K562 (cell line): ENCODE data around the gene ANKRD65. TPM values are rescaled to one million over a fixed set of nuclear protein-coding genes. Genes with fewer than 3 reads are reported as not detected.

Experiments
- ARID3A ChIP-seq: IDR thresholded peaks from 2 replicates; pipeline ENCODE4 v1.6.1; 2012; ENCODE audit warnings: low read depth, low read length, improper control_type of control experiment, borderline replicate concordance
- CBFA2T2 ChIP-seq: fragments of 450-650 bp; conservative IDR thresholded peaks from 2 replicates; pipeline ENCODE4 v1.6.1; 2017; ENCODE audit warnings: mild to moderate bottlenecking
- CTBP1 ChIP-seq: fragments of 450-650 bp; IDR thresholded peaks from 2 replicates; pipeline ENCODE4 v1.6.1; 2016; ENCODE audit warnings: borderline replicate concordance
- DNMT1 ChIP-seq: fragments of 450-650 bp; IDR thresholded peaks from 2 replicates; pipeline ENCODE4 v1.6.1; 2016; ENCODE audit warnings: antibody characterized with exemption, mild to moderate bottlenecking
- E2F3 ChIP-seq: fragments of 250-450 bp; sonication (Bioruptor Pico); IDR thresholded peaks from 2 replicates; pipeline ENCODE4 v1.4.0; 2020; ENCODE audit warnings: mild to moderate bottlenecking
- ELF2 ChIP-seq: fragments of 250-450 bp; sonication (Bioruptor Pico); IDR thresholded peaks from 2 replicates; pipeline ENCODE4 v1.5.0; 2021; ENCODE audit warnings: mild to moderate bottlenecking
- ETS2 ChIP-seq: IDR thresholded peaks from 2 replicates; pipeline ENCODE4 v1.6.1; 2016; ENCODE audit warnings: borderline replicate concordance, missing genetic modification characterization, mild to moderate bottlenecking, moderate library complexity, missing compliant biosample characterization; ENCODE audit not compliant: poor library complexity, severe bottlenecking
- ETV6 ChIP-seq, 3 experiments: fragments of 150-350 bp in 1 of 3; sonication (generic) in 1 of 3; formaldehyde crosslinking in 1 of 3; IDR thresholded peaks; 2 replicates each; pipeline versions ENCODE4 v1.6.1 to v1.8.0; 2014 to 2022; ENCODE audit warnings: borderline replicate concordance in 2 of 3, low read depth in 2 of 3, antibody characterized with exemption in 1 of 3, low read length in 1 of 3, mild to moderate bottlenecking in 1 of 3, missing genetic modification reagents in 1 of 3
- GABPB1 ChIP-seq: sonication (generic); formaldehyde crosslinking; IDR thresholded peaks from 2 replicates; pipeline ENCODE4 v1.8.0; 2022; ENCODE audit warnings: mild to moderate bottlenecking, missing genetic modification reagents
- HSF4 ChIP-seq: fragments of 250-450 bp; sonication (Bioruptor Pico); IDR thresholded peaks from 2 replicates; pipeline ENCODE4 v2.1.2; 2022; ENCODE audit warnings: mild to moderate bottlenecking, moderate library complexity, borderline replicate concordance
- POLR2B ChIP-seq: fragments of 450-650 bp; IDR thresholded peaks from 2 replicates; pipeline ENCODE4 v1.6.1; 2018; ENCODE audit warnings: low read depth; ENCODE audit not compliant: partially characterized antibody
- SIRT6 ChIP-seq: IDR thresholded peaks from one replicate; pipeline ENCODE4 v1.6.1; 2012; ENCODE audit warnings: low read depth, mild to moderate bottlenecking, control low read depth, inconsistent platforms, low read length, moderate library complexity
- SMAD4 ChIP-seq: fragments of 250-450 bp; sonication (Bioruptor Pico); conservative IDR thresholded peaks from 2 replicates; pipeline ENCODE4 v1.8.0; 2021; ENCODE audit warnings: inconsistent platforms, mild to moderate bottlenecking, moderate library complexity
- YBX1 ChIP-seq: fragments of 450-650 bp; IDR thresholded peaks from 2 replicates; pipeline ENCODE4 v1.7.1; 2016; ENCODE audit warnings: mild to moderate bottlenecking
- ZEB2 ChIP-seq: fragments of 450-650 bp; IDR thresholded peaks from 2 replicates; pipeline ENCODE4 v1.6.1; 2016
- ZNF592 ChIP-seq: fragments of 450-650 bp; IDR thresholded peaks from 2 replicates; pipeline ENCODE4 v1.6.1; 2017; ENCODE audit warnings: antibody characterized with exemption, mild to moderate bottlenecking
- ZNF696 ChIP-seq: fragments of 250-450 bp; sonication (Bioruptor Pico); conservative IDR thresholded peaks from 2 replicates; pipeline ENCODE4 v1.4.0; 2020; ENCODE audit warnings: mild to moderate bottlenecking, moderate library complexity
- polyA plus RNA-seq, 8 experiments: library from polyadenylated mRNA; depleted of rRNA in 4 of 8; stranded (reverse) in 5 of 8; unstranded in 3 of 8; fragments of >200 nt; fragmentation: Nextera tagmentation in 2 of 8; fragmentation: Illumina TruSeq in 1 of 8; extraction: Ambion mirVana in 2 of 8; extraction: Trizol in 1 of 8; gene quantifications; 2 replicates each; pipeline versions ENCODE4 v1.2.1 to v1.2.3, GENCODE V29; 2011 to 2014; ENCODE audit warnings: inconsistent platforms in 1 of 8, missing spikeins in 1 of 8
- total RNA-seq, 7 experiments: library from RNA; depleted of rRNA in 6 of 7; stranded (reverse); fragments of >200 nt in 6 of 7; fragmentation: Illumina TruSeq in 2 of 7; extraction: Trizol in 2 of 7; gene quantifications; 2 replicates each; pipeline versions ENCODE4 v1.2.1 to v1.2.3, GENCODE V29; 2011 to 2021; ENCODE audit warnings: low replicate concordance in 1 of 7
- TF ChIP-seq, protein P1 (sequence below): sonication (generic); formaldehyde crosslinking; IDR thresholded peaks from 2 replicates; pipeline ENCODE4 v1.8.0; 2023; ENCODE audit warnings: mild to moderate bottlenecking, missing genetic modification reagents

The ANKRD65 gene
- total and polyA plus RNA-seq, 9 of the 15 experiments (the other 6 are each of a cell fraction or from before 2014, with no cell fraction given) = not detected

- TF ChIP-seq, protein P1, sequence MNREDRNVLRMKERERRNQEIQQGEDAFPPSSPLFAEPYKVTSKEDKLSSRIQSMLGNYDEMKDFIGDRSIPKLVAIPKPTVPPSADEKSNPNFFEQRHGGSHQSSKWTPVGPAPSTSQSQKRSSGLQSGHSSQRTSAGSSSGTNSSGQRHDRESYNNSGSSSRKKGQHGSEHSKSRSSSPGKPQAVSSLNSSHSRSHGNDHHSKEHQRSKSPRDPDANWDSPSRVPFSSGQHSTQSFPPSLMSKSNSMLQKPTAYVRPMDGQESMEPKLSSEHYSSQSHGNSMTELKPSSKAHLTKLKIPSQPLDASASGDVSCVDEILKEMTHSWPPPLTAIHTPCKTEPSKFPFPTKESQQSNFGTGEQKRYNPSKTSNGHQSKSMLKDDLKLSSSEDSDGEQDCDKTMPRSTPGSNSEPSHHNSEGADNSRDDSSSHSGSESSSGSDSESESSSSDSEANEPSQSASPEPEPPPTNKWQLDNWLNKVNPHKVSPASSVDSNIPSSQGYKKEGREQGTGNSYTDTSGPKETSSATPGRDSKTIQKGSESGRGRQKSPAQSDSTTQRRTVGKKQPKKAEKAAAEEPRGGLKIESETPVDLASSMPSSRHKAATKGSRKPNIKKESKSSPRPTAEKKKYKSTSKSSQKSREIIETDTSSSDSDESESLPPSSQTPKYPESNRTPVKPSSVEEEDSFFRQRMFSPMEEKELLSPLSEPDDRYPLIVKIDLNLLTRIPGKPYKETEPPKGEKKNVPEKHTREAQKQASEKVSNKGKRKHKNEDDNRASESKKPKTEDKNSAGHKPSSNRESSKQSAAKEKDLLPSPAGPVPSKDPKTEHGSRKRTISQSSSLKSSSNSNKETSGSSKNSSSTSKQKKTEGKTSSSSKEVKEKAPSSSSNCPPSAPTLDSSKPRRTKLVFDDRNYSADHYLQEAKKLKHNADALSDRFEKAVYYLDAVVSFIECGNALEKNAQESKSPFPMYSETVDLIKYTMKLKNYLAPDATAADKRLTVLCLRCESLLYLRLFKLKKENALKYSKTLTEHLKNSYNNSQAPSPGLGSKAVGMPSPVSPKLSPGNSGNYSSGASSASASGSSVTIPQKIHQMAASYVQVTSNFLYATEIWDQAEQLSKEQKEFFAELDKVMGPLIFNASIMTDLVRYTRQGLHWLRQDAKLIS (CRISPR knock-in tag) = no peak
- TF ChIP-seq HSF4 (CRISPR knock-in tag) = peak; percentile 44; the same call in 1 of the 2 replicates
- no peak for TF ChIP-seq YBX1
- TF ChIP-seq ZNF592 = peak; percentile 98
- TF ChIP-seq ELF2 (CRISPR knock-in tag) = peak; percentile 51; the same call in 1 of the 2 replicates
- no peak for TF ChIP-seq SIRT6
- no peak for TF ChIP-seq ZEB2
- TF ChIP-seq DNMT1 = no peak
- no peak for TF ChIP-seq POLR2B
- TF ChIP-seq ZNF696 (CRISPR knock-in tag) = no peak
- no peak for TF ChIP-seq GABPB1 (CRISPR knock-in tag)
- TF ChIP-seq E2F3 = 0 out of 2 replicates have a peak, but pooled peaks have one; percentile 62
- peak; percentile 83 to 93 for TF ChIP-seq ETV6 (IDR thresholded peaks at IDR 0.05; ENCODE audit: borderline replicate concordance in 1 of 2, low read depth in 2 of 2, low read length in 1 of 2)
- TF ChIP-seq ETV6 (CRISPR knock-in tag; IDR thresholded peaks at IDR 0.05; ENCODE audit: borderline replicate concordance) = no peak
- peak; percentile 88 for TF ChIP-seq SMAD4 (CRISPR knock-in tag)
- no peak for TF ChIP-seq CBFA2T2
- no peak for TF ChIP-seq ETS2 (tag)
- TF ChIP-seq ARID3A = no peak
- 0 out of 2 replicates have a peak, but pooled peaks have one; percentile 15 for TF ChIP-seq CTBP1
These were observed 1.6 kb upstream of the ANKRD65 start (continued) for GRCh38 chr1:1422465-1423244.
